Prostate gland (tissue), 2 donors: ENCODE results near the gene KIF5C. TPM values are rescaled to one million over a fixed set of nuclear protein-coding genes. Genes with fewer than 3 reads are reported as not detected.

Source experiments
- DNase-seq: peaks from one replicate; pipeline ENCODE4 v3.0.0-alpha.2; 2019; ENCODE audit warnings: low spot score
- H3K27ac ChIP-seq, 2 donors: fragments of 200-600 bp; sonication (generic); 2 replicates each; pipeline ENCODE4 v1.5.1; 2017 to 2019
- H3K27me3 ChIP-seq: fragments of 200-600 bp; sonication (generic); replicated peaks from 2 replicates; pipeline ENCODE4 v1.5.1; 2019; ENCODE audit not compliant: insufficient read depth
- H3K36me3 ChIP-seq, 2 donors: fragments of 200-600 bp; sonication (generic); 1 replicate in 1 of 2; 2 replicates in 1 of 2; pipeline versions ENCODE4 v1.5.1 to v1.8.1; 2017 to 2019
- H3K4me1 ChIP-seq: fragments of 200-600 bp; sonication (generic); replicated peaks from 2 replicates; pipeline ENCODE4 v1.5.1; 2019
- H3K4me3 ChIP-seq, 2 donors: fragments of 200-600 bp; sonication (generic); 2 replicates each; pipeline ENCODE4 v1.5.1; 2017 to 2019
- H3K9me3 ChIP-seq: fragments of 200-600 bp; sonication (generic); 2 replicates; pipeline ENCODE4 v1.5.1; 2017
- POLR2A ChIP-seq: fragments of 450-650 bp; IDR thresholded peaks from one replicate; pipeline ENCODE4 v1.6.1; 2016; ENCODE audit warnings: antibody characterized with exemption, mild to moderate bottlenecking
- POLR2AphosphoS5 ChIP-seq: sonication (generic); formaldehyde crosslinking; IDR thresholded peaks from one replicate; pipeline ENCODE4 v1.6.1; 2017; ENCODE audit warnings: antibody characterized with exemption
- WGBS: methylation state at CpG from one replicate; pipeline ENCODE4 v1.1.5; 2018; 5-methylcytosine and 5-hydroxymethylcytosine counted together
- intact Hi-C: fragments of 100-400 bp; cut with DNase I; formaldehyde crosslinking; loops from one replicate; pipeline ENCODE4 v1.14.2; 2022
- total RNA-seq, 2 donors: library from RNA; depleted of rRNA; stranded (reverse); fragments of >200 nt; gene quantifications; one replicate each; pipeline ENCODE4 v1.1.0, GENCODE V29; 2016
- TF ChIP-seq, protein P1 (sequence below), 4 experiments: fragments of 200-600 bp in 2 of 4; fragments of 450-650 bp in 2 of 4; sonication (generic) in 2 of 4; IDR thresholded peaks; 1 replicate in 3 of 4; 2 replicates in 1 of 4; pipeline ENCODE4 v1.5.1; 2016 to 2019; ENCODE audit warnings: antibody characterized with exemption in 4 of 4, mild to moderate bottlenecking in 2 of 4, moderate library complexity in 2 of 4

Gene KIF5C
- total RNA-seq, 2 donors from 2014 or later: 84.3 to 123 TPM

DNA sequence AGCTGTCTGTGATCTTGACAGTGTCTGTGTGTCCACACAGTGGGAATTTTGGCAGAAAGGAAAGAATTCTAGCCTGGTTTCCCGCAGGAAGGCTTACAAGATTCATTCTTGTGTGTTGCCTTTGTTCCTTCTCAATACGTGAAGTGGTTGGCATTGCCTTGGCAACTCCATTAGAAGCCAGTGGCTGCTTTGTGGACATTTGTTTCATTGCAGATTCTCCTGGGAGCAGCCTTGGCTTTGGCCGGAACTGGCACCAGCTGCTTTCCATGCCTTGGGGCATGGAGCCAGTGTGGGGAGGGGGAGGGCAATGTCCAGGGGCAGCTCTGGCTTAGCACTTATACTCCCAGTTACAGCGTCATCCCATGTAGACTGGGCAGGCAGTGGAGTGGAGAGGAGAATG lies 39.4 kb downstream of the KIF5C start:
- Histone ChIP-seq H3K36me3 (no peaks in the 10 kb centered on the region), H3K4me3 (no peak overlapping the region), H3K9me3 (no peaks in the 10 kb centered on the region), H3K4me1 (no peaks in the 10 kb centered on the region), H3K27ac (no peak overlapping the region), H3K27me3 (no peaks in the 10 kb centered on the region)
- no peak for DNase-seq
- WGBS: 74% methylated on average over 4 of the region's 4 CpGs
- no peak for TF ChIP-seq POLR2AphosphoS5
- TF ChIP-seq POLR2A: no peak
- intact Hi-C loops: no loop called here

DNA sequence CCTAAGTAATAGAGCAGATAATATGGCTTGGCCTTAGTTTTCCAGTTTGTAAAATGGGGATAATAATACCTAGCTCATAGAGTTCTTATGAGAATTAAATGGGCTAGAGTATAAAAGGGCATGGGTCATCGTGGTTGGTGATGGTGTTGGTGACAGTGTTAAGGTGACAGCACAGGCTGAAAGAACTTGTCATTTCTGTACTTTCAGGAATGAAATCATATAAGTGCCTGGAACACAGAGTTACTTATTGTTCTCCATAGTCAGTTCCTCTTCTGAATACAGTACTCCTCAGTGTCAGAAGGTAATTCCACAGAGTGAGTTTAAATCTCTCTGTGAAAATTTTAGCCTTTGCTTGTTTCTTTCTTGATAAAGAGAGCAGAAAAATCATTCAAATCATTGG lies 42.4 kb downstream of the KIF5C start:
- Histone ChIP-seq H3K4me1 (no peaks in the 10 kb centered on the region), H3K36me3 (no peaks in the 10 kb centered on the region), H3K27ac (no peak overlapping the region), H3K9me3 (no peaks in the 10 kb centered on the region), H3K27me3 (no peaks in the 10 kb centered on the region), H3K4me3 (no peak overlapping the region)
- DNase-seq: no peak
- TF ChIP-seq POLR2A: no peak
- TF ChIP-seq, protein P1, sequence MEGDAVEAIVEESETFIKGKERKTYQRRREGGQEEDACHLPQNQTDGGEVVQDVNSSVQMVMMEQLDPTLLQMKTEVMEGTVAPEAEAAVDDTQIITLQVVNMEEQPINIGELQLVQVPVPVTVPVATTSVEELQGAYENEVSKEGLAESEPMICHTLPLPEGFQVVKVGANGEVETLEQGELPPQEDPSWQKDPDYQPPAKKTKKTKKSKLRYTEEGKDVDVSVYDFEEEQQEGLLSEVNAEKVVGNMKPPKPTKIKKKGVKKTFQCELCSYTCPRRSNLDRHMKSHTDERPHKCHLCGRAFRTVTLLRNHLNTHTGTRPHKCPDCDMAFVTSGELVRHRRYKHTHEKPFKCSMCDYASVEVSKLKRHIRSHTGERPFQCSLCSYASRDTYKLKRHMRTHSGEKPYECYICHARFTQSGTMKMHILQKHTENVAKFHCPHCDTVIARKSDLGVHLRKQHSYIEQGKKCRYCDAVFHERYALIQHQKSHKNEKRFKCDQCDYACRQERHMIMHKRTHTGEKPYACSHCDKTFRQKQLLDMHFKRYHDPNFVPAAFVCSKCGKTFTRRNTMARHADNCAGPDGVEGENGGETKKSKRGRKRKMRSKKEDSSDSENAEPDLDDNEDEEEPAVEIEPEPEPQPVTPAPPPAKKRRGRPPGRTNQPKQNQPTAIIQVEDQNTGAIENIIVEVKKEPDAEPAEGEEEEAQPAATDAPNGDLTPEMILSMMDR (IDR thresholded peaks at IDR 0.05): no peak
- no peak for TF ChIP-seq POLR2AphosphoS5
- intact Hi-C loops: no loop called here
- WGBS: 96% methylated on average over 1 of the region's 1 CpG

DNA sequence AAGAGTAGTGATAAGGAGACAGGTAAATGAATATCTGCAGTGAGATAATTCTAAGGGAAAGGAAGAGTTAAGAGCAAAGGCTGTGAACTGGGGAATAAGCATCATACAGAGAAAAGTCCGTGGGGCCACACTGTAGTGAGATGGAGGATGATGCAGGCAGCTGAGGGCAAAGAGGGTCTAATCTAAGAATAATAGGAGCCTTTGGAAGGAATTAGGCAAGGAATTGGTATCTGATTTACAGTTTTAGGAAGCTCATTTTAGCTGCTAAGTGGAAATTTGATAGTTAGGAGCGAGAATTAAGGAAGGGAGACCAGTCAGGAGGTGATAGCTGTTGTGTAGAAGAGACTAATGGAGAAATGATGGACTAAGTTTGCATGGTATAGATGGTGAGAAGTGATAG lies 43.5 kb downstream of the KIF5C start:
- Histone ChIP-seq H3K36me3 (no peaks in the 10 kb centered on the region), H3K27me3 (no peaks in the 10 kb centered on the region), H3K27ac (no peak overlapping the region), H3K4me3 (no peak overlapping the region), H3K9me3 (no peaks in the 10 kb centered on the region), H3K4me1 (no peaks in the 10 kb centered on the region)
- DNase-seq: no peak
- intact Hi-C loops: no loop called here
- TF ChIP-seq, protein P1 (IDR thresholded peaks at IDR 0.05): no peak
- TF ChIP-seq POLR2AphosphoS5: no peak
- WGBS: 83% methylated on average over 2 of the region's 2 CpGs

DNA sequence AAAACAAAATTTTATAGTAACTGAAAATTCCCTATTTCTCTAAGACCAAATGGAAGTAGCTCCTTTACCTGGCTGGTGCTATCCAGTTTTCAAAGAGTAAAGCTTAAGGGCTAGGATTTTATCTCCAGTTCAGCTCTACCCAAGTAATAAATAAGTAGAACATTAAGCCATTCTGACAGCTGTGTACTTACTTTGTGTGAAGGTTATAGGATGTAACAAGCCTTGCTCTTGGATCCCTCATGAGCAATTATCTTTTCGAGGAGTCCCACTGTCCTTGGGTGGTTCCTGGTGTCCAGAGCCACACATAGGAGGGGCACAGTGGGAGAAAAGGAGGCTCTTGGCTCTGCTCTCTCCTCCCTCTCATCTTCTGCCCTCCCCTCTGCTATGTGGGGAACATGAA lies 45.5 kb downstream of the KIF5C start:
- Histone ChIP-seq H3K9me3 (no peaks in the 10 kb centered on the region), H3K4me1 (no peaks in the 10 kb centered on the region), H3K27ac (no peak overlapping the region), H3K4me3 (no peak overlapping the region), H3K36me3 (no peaks in the 10 kb centered on the region), H3K27me3 (no peaks in the 10 kb centered on the region)
- DNase-seq: no peak
- 68% methylated on average over 1 of the region's 1 CpG for WGBS
- intact Hi-C loops: no loop called here
- TF ChIP-seq POLR2A (no peak), POLR2AphosphoS5 (no peak)
- TF ChIP-seq, protein P1 (IDR thresholded peaks at IDR 0.05): no peak

DNA sequence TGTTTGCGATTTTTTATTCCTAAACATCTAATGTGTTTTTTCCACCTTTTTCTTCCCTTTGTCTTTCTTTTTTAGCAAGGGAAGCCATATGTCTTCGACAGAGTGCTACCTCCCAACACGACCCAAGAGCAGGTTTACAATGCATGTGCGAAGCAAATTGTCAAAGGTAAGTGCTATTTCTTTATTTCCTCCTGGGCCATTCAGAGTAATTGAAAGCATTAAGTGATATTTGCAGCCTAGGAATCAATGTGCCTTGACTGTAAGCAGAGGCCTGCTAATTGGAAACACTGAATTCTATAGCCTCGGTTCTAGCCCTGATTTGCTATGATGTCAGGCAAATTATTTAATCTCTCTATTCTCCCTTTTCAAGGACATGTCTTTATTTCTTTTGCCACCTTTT lies 47.0 kb downstream of the KIF5C start:
- TF ChIP-seq, protein P1 (IDR thresholded peaks at IDR 0.05): no peak
- no peak for TF ChIP-seq POLR2AphosphoS5
- TF ChIP-seq POLR2A: no peak
- 93% methylated on average over 5 of the region's 5 CpGs for WGBS
- no peaks in the 10 kb centered on the region for H3K27me3 ChIP-seq
- no peak overlapping the region for H3K4me3 ChIP-seq
- no peaks in the 10 kb centered on the region for H3K9me3 ChIP-seq
- intact Hi-C loops: no loop called here
- no peaks in the 10 kb centered on the region for H3K36me3 ChIP-seq
- no peak overlapping the region for H3K27ac ChIP-seq
- no peak for DNase-seq
- H3K4me1 ChIP-seq: no peaks in the 10 kb centered on the region
